MM.1S (cell line): ENCODE results near the gene TTR.

Source experiments
- DNase-seq: peaks from one replicate; pipeline ENCODE4 v3.0.0-alpha.2; 2015
- H2AFZ ChIP-seq: fragments of 300-600 bp; sonication (generic); 2 replicates; pipeline ENCODE4 v1.6.0; 2016; ENCODE audit warnings: antibody characterized with exemption, low read length
- H3F3A ChIP-seq: fragments of 300-600 bp; sonication (generic); 2 replicates; pipeline ENCODE4 v1.6.1; 2016; ENCODE audit warnings: mild to moderate bottlenecking, antibody characterized with exemption, low read length, moderate library complexity, mixed read lengths; ENCODE audit not compliant: insufficient read depth
- H3K27ac ChIP-seq: fragments of 300-600 bp; sonication (generic); 2 replicates; pipeline ENCODE4 v1.5.1; 2016; ENCODE audit warnings: mild to moderate bottlenecking, low read length
- H3K27me3 ChIP-seq: fragments of 300-600 bp; sonication (generic); replicated peaks from 2 replicates; pipeline ENCODE4 v1.6.0; 2016; ENCODE audit warnings: low read length; ENCODE audit not compliant: insufficient read depth
- H3K36me3 ChIP-seq: fragments of 300-600 bp; sonication (generic); replicated peaks from 2 replicates; pipeline ENCODE4 v1.6.1; 2016; ENCODE audit warnings: mild to moderate bottlenecking, low read length, mixed read lengths; ENCODE audit not compliant: insufficient read depth
- H3K4me1 ChIP-seq: fragments of 300-600 bp; sonication (generic); 2 replicates; pipeline ENCODE4 v1.6.1; 2016; ENCODE audit warnings: low read length, mixed read lengths
- H3K4me2 ChIP-seq: fragments of 300-600 bp; sonication (generic); 2 replicates; pipeline ENCODE4 v1.6.0; 2016; ENCODE audit warnings: low read depth, low read length
- H3K4me3 ChIP-seq: fragments of 300-600 bp; sonication (generic); 2 replicates; pipeline ENCODE4 v1.5.1; 2016; ENCODE audit warnings: low read length, mixed read lengths
- H3K79me2 ChIP-seq: fragments of 300-600 bp; sonication (generic); 2 replicates; pipeline ENCODE4 v1.6.1; 2016; ENCODE audit warnings: mixed run types, low read length, mixed read lengths
- H3K9ac ChIP-seq: fragments of 300-600 bp; sonication (generic); 2 replicates; pipeline ENCODE4 v1.6.1; 2016; ENCODE audit warnings: low read length, mixed read lengths
- H3K9me2 ChIP-seq: fragments of 300-600 bp; sonication (generic); replicated peaks from 2 replicates; pipeline ENCODE4 v1.6.1; 2016; ENCODE audit warnings: mild to moderate bottlenecking, low read length, mixed read lengths; ENCODE audit not compliant: insufficient read depth
- H3K9me3 ChIP-seq: fragments of 300-600 bp; sonication (generic); replicated peaks from 2 replicates; pipeline ENCODE4 v1.6.1; 2016; ENCODE audit warnings: mild to moderate bottlenecking, low read length, mixed read lengths; ENCODE audit not compliant: insufficient read depth
- H4K20me1 ChIP-seq: fragments of 300-600 bp; sonication (generic); 2 replicates; pipeline ENCODE4 v1.6.1; 2016; ENCODE audit warnings: mild to moderate bottlenecking, low read length, moderate library complexity, mixed read lengths; ENCODE audit not compliant: insufficient read depth
- EZH2 ChIP-seq: fragments of 300-600 bp; sonication (generic); optimal IDR thresholded peaks from 2 replicates; pipeline ENCODE3; 2017; ENCODE audit warnings: low read depth, mild to moderate bottlenecking, antibody characterized with exemption, low read length, mixed read lengths
- EZH2phosphoT487 ChIP-seq: fragments of 300-600 bp; sonication (generic); IDR thresholded peaks from 2 replicates; pipeline ENCODE4 v1.6.1; 2018; ENCODE audit warnings: antibody characterized with exemption, low read length
- TF ChIP-seq, protein P1 (sequence below): fragments of 300-600 bp; sonication (generic); IDR thresholded peaks from 2 replicates; pipeline ENCODE4 v1.5.1; 2016; ENCODE audit warnings: antibody characterized with exemption, low read length, mixed read lengths

TTR gene

DNA sequence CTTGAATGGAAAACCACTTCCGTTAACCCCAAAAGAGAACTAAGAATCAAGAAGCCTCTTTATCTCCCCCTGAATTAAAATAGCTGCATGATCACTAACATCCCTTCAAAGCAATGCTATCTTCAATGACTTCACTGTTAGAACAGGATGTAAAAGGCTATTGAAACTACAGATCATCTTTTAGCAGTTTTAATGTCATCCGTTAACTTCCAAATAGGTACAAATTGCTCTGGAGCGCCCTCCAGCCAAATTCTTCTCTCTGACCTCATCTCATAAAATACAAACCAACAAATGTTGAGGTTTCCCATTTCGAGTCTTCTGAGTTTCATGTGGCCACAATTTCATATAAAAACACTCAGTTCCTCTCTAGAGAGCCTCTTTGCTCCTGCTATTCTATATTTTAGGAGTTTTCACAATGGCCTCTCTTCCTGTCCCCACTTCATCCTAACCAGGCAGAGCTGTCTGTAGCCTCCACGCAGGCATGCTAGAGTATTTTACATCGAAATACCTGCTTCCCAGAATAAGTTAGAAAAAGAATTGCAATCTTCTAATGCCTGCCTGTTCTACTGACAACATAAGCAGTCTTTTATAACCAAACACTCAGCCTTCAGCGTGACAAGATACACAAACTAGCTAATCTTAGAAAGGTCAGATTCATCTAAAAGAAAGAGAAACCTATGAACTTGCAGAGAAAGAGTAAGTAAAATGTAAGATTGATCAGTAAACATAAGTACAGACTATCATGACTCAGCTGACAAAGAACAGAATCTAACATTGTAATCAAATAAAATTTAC is 54.9 kb downstream of the TTR start:
- Histone ChIP-seq H3K9me2 (no peaks in the 10 kb centered on the region), H3F3A (no peaks in the 10 kb centered on the region), H4K20me1 (no peaks in the 10 kb centered on the region), H3K79me2 (no peaks in the 10 kb centered on the region), H3K9me3 (no peaks in the 10 kb centered on the region), H3K36me3 (no peaks in the 10 kb centered on the region), H3K27ac (no peak overlapping the region), H3K27me3 (no peaks in the 10 kb centered on the region), H3K4me2 (no peak overlapping the region), H3K4me1 (no peaks in the 10 kb centered on the region), H3K4me3 (no peak overlapping the region), H2AFZ (no peak overlapping the region), H3K9ac (no peak overlapping the region)
- no peak for DNase-seq
- TF ChIP-seq EZH2, result no peak
- TF ChIP-seq, protein P1, sequence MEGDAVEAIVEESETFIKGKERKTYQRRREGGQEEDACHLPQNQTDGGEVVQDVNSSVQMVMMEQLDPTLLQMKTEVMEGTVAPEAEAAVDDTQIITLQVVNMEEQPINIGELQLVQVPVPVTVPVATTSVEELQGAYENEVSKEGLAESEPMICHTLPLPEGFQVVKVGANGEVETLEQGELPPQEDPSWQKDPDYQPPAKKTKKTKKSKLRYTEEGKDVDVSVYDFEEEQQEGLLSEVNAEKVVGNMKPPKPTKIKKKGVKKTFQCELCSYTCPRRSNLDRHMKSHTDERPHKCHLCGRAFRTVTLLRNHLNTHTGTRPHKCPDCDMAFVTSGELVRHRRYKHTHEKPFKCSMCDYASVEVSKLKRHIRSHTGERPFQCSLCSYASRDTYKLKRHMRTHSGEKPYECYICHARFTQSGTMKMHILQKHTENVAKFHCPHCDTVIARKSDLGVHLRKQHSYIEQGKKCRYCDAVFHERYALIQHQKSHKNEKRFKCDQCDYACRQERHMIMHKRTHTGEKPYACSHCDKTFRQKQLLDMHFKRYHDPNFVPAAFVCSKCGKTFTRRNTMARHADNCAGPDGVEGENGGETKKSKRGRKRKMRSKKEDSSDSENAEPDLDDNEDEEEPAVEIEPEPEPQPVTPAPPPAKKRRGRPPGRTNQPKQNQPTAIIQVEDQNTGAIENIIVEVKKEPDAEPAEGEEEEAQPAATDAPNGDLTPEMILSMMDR, result no peak

DNA sequence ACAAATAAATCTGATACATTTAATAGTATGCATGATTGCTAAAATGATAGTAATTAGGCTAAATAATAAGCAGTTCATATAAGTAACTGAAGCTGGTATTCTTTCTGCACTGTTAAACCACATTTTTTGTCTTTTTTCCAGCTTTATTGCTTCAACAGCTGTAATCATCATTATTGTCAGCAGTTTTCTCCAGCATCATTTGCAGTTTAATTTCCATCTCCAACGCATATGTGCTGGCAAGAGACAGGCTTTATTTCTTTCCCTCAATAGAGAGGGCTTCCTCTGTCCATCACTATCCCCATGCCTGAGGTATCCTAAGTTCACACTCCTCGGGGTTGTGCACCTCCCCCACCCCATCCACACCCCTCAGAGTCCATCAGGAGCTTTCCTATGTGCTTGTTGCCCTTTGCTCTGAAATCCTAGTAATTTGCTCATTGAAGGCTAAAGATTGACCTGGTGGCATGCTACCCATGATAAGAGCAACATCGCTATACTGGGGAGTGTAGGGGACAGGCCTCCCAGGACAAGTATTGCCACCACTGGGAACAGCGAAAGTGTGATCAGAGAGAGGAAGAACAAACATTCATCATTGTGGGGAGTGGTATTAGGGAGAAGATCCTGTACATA is 55.6 kb downstream of the TTR start:
- H3K4me2 ChIP-seq, result no peak overlapping the region
- H3K4me1 ChIP-seq, result no peaks in the 10 kb centered on the region
- no peak for DNase-seq

More for the DNA sequence above, 55.6 kb downstream of the TTR start:
- H3K27me3 ChIP-seq, result no peaks in the 10 kb centered on the region
- no peak overlapping the region for H2AFZ ChIP-seq
- H3K9me3 ChIP-seq, result no peaks in the 10 kb centered on the region
- TF ChIP-seq, protein P1, result no peak
- TF ChIP-seq EZH2phosphoT487, result no peak
- no peak for TF ChIP-seq EZH2
- H3K9ac ChIP-seq, result no peak overlapping the region
- H3F3A ChIP-seq, result no peaks in the 10 kb centered on the region
- H3K9me2 ChIP-seq, result no peaks in the 10 kb centered on the region
- no peaks in the 10 kb centered on the region for H4K20me1 ChIP-seq
- H3K36me3 ChIP-seq, result no peaks in the 10 kb centered on the region
- no peak overlapping the region for H3K4me3 ChIP-seq
- H3K27ac ChIP-seq, result no peak overlapping the region
- no peaks in the 10 kb centered on the region for H3K79me2 ChIP-seq
